A549 (cell line): ENCODE data around the gene MEGF10.

Source experiments
- EP300 ChIP-seq, 2 experiments: fragments of >200 bp; sonication (Bioruptor Twin); formaldehyde crosslinking; IDR thresholded peaks; 2 replicates in 1 of 2; 3 replicates in 1 of 2; pipeline ENCODE4 v1.6.1; 2016 to 2017
- ESRRA ChIP-seq: fragments of 150-350 bp; IDR thresholded peaks from 2 replicates; pipeline ENCODE4 v1.6.1; 2014; ENCODE audit warnings: mild to moderate bottlenecking, low read length, borderline replicate concordance
- FOSL2 ChIP-seq, 2 experiments: fragments of 450-650 bp in 1 of 2; fragments of >200 bp in 1 of 2; sonication (Bioruptor Twin) in 1 of 2; formaldehyde crosslinking; IDR thresholded peaks; 2 replicates each; pipeline versions ENCODE4 v1.5.0 to v1.6.1; 2016 to 2020; ENCODE audit warnings: mild to moderate bottlenecking in 1 of 2, moderate library complexity in 1 of 2
- HOXB13 ChIP-seq: fragments of 250-450 bp; sonication (Bioruptor Pico); IDR thresholded peaks from 2 replicates; pipeline ENCODE4 v1.5.0; 2020; ENCODE audit warnings: low read depth, mild to moderate bottlenecking, moderate library complexity
- MYC ChIP-seq: IDR thresholded peaks from 2 replicates; pipeline ENCODE4 v1.6.1; 2012; ENCODE audit warnings: mild to moderate bottlenecking, inconsistent platforms, low read length, improper control_type of control experiment, borderline replicate concordance
- NFE2L2 ChIP-seq: fragments of 150-350 bp; conservative IDR thresholded peaks from 2 replicates; pipeline ENCODE4 v1.6.1; 2014; ENCODE audit warnings: low read length
- ZC3H11A ChIP-seq: fragments of 450-650 bp; IDR thresholded peaks from 2 replicates; pipeline ENCODE4 v1.6.1; 2014; ENCODE audit warnings: antibody characterized with exemption, mild to moderate bottlenecking
- TF ChIP-seq, protein P1 (sequence below): fragments of >200 bp; sonication (Bioruptor Twin); formaldehyde crosslinking; IDR thresholded peaks from 3 replicates; pipeline ENCODE4 v1.5.1; 2016
- TF ChIP-seq, protein P2 (sequence below): IDR thresholded peaks from 2 replicates; pipeline ENCODE4 v1.6.1; 2012

DNA sequence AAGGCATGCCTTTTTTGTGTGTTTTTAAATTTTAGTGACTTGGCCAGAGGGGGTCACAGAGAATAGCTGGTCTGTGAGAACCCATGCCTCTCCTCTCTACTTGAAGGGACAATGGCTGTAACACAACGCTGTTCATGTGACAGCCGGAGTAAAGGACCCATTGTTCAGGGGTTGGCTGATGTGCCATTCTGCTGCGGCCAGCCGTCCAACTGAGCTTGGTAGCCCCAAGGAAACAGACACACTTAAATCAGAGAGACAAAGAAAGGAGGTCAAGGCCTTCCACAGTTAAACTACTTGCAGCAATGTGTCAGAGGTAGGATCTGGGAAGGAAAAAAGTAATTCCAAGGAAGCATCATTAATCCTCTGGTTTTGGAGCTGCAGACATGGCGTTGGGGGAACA, 8.1 kb downstream of the MEGF10 start:
- TF ChIP-seq, protein P1, sequence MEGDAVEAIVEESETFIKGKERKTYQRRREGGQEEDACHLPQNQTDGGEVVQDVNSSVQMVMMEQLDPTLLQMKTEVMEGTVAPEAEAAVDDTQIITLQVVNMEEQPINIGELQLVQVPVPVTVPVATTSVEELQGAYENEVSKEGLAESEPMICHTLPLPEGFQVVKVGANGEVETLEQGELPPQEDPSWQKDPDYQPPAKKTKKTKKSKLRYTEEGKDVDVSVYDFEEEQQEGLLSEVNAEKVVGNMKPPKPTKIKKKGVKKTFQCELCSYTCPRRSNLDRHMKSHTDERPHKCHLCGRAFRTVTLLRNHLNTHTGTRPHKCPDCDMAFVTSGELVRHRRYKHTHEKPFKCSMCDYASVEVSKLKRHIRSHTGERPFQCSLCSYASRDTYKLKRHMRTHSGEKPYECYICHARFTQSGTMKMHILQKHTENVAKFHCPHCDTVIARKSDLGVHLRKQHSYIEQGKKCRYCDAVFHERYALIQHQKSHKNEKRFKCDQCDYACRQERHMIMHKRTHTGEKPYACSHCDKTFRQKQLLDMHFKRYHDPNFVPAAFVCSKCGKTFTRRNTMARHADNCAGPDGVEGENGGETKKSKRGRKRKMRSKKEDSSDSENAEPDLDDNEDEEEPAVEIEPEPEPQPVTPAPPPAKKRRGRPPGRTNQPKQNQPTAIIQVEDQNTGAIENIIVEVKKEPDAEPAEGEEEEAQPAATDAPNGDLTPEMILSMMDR = no peak
- TF ChIP-seq, protein P2, sequence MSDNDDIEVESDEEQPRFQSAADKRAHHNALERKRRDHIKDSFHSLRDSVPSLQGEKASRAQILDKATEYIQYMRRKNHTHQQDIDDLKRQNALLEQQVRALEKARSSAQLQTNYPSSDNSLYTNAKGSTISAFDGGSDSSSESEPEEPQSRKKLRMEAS = no peak
- TF ChIP-seq HOXB13 (CRISPR knock-in tag) (no peak), EP300 (IDR thresholded peaks at IDR 0.05) (no peak), FOSL2 (IDR thresholded peaks at IDR 0.05) (no peak), FOSL2 (CRISPR knock-in tag; IDR thresholded peaks at IDR 0.05) (no peak), ESRRA (no peak), MYC (no peak), NFE2L2 (no peak), ZC3H11A (no peak)
